ENCODE measurements around the gene GNE.
"Not testable (repeated sequence)": the region's sequence is repeated elsewhere in the genome, so short reads cannot be mapped to it uniquely, and the experiment has no call there.

DNA sequence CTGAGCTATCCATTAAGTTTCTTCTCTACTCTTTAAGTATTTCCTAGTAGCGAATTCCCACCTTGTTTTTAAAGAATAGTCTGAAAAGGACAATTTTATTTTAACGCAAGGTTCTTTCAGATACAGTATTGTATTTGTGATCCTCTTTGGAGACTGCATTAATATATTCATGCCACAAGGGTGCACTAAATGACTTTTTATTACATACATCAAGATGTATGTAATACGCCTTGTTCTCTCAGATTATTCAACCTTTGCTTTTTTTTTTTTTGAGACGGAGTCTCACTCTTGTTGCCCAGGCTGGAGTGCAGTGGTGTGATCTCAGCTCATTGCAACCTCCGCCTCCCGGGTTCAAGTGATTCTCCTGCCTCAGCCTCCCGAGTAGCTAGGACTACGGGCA, 10.2 kb downstream of the GNE start:
- TF ChIP-seq ELK1 (IDR thresholded peaks at IDR 0.05; ENCODE audit: low read depth, low read length); EGR1 (IDR thresholded peaks at IDR 0.05; ENCODE audit: borderline replicate concordance in 1 of 2, low read depth in 2 of 2, low read length in 2 of 2): not testable (repeated sequence)
- peak in 2 of 3 experiments; percentile 28 to 41; a peak in 2 of 6 replicates for TF ChIP-seq CTCF (IDR thresholded peaks at IDR 0.05 in 2 of 3, conservative IDR thresholded peaks at IDR 0.05 in 1 of 3; ENCODE audit: control insufficient read depth in 2 of 3, extremely low read depth in 1 of 3, insufficient read depth in 1 of 3, low read depth in 3 of 3, low read length in 3 of 3)

Measured in GM12878 (cell line).